Adrenal gland (tissue), 12 donors: ENCODE results near the gene MOSPD2. TPM values are rescaled to one million over a fixed set of nuclear protein-coding genes. Genes with fewer than 3 reads are reported as not detected.

Experiments used
- DNase-seq, 7 donors: peaks; one replicate each; pipeline ENCODE4 v3.0.0-alpha.2; 2019 to 2020
- H3K27ac ChIP-seq, 5 donors: fragments of 200-600 bp; sonication (generic) in 4 of 5; 1 replicate in 3 of 5; 2 replicates in 2 of 5; pipeline versions ENCODE4 v1.5.1 to v1.8.0; 2016 to 2020; ENCODE audit warnings: mild to moderate bottlenecking in 1 of 5
- H3K27me3 ChIP-seq: fragments of 200-600 bp; 2 replicates; pipeline ENCODE4 v1.8.0; 2021
- H3K36me3 ChIP-seq, 2 donors: fragments of 200-600 bp; replicated peaks in 1 of 2; 1 replicate in 1 of 2; 2 replicates in 1 of 2; pipeline versions ENCODE4 v1.5.1 to v1.8.0; 2018 to 2022
- H3K4me1 ChIP-seq, 2 donors: fragments of 200-600 bp; replicated peaks in 1 of 2; 1 replicate in 1 of 2; 2 replicates in 1 of 2; pipeline versions ENCODE4 v1.5.1 to v1.8.0; 2018 to 2021
- H3K4me3 ChIP-seq, 4 donors: fragments of 200-600 bp; sonication (generic) in 3 of 4; one replicate each; pipeline ENCODE4 v1.5.1; 2016 to 2018
- H3K9me3 ChIP-seq, 3 donors: fragments of 200-600 bp; sonication (generic) in 1 of 3; replicated peaks in 1 of 3; 1 replicate in 2 of 3; 2 replicates in 1 of 3; pipeline versions ENCODE4 v1.5.1 to v1.8.0; 2016 to 2021
- POLR2A ChIP-seq, 2 donors: fragments of 450-650 bp; IDR thresholded peaks; one replicate each; pipeline ENCODE4 v1.6.1; 2017; ENCODE audit warnings: antibody characterized with exemption in 2 of 2, mild to moderate bottlenecking in 2 of 2, moderate library complexity in 1 of 2
- WGBS, 4 donors: extraction: QIAGEN DNeasy Blood & Tissue Kit in 2 of 4; methylation state at CpG; one replicate each; pipeline versions ENCODE4 v1.1.5 to v1.1.7; 2013 to 2017; 5-methylcytosine and 5-hydroxymethylcytosine counted together
- intact Hi-C, 2 donors: fragments of 100-400 bp; cut with DNase I; formaldehyde crosslinking; loops; one replicate each; pipeline versions ENCODE4 v1.14.1 to v1.15.0; 2022 to 2023
- polyA plus RNA-seq, 3 donors: library from polyadenylated mRNA; stranded (reverse); fragments of 200-250 nt in 2 of 3; fragments of 350-450 nt in 1 of 3; fragmentation: Illumina TruSeq in 1 of 3; extraction: RNeasy Lipid Tissue Mini Kit (QIAGEN cat#74804) in 1 of 3; gene quantifications; one replicate each; pipeline ENCODE4 v1.2.3, GENCODE V29; 2013 to 2014
- total RNA-seq, 9 donors: library from RNA; depleted of rRNA in 4 of 9; stranded (reverse); fragments of >200 nt in 4 of 9; fragments of 120-200 nt in 1 of 9; fragmentation: NEBNext Ultra II Directional in 1 of 9; extraction: Animal tissue kit (Norgen Biotek cat#: 25700) in 1 of 9; gene quantifications; one replicate each; pipeline versions ENCODE4 v1.1.0 to v1.2.4, GENCODE V29; 2013 to 2023
- TF ChIP-seq, protein P1 (sequence below), 6 experiments: fragments of 450-650 bp in 4 of 6; fragments of 200-600 bp in 2 of 6; sonication (generic) in 1 of 6; IDR thresholded peaks; 1 replicate in 5 of 6; 2 replicates in 1 of 6; pipeline versions ENCODE4 v1.5.1 to v1.8.0; 2016 to 2021; ENCODE audit warnings: antibody characterized with exemption in 6 of 6, mild to moderate bottlenecking in 2 of 6, moderate library complexity in 1 of 6
- donor health status: healthy with polysubstance abuse.
- donor health status: Bipolar disorder and iron deficiency.
- donor health status: DM: yes; HTN: yes; CAD: no.
- donor health status: DM: no; HTN: no; CAD: no.
- donor health status: DM: no; HTN: no; CAD: no.
- donor health status: DM: yes; HTN: yes; CAD: no.

MOSPD2 gene
- total and polyA plus RNA-seq, 12 donors = 2.8 to 29.0 (median 12.4) TPM

- Histone ChIP-seq H3K36me3 (no peaks in the 10 kb centered on the region), H3K4me3 (no peak overlapping the region), H3K27me3 (no peaks in the 10 kb centered on the region), H3K4me1 (peaks cover 0 to 7% of the 10 kb centered on the region in 2 donors), H3K27ac (no peak overlapping the region), H3K9me3 (no peaks in the 10 kb centered on the region)
- intact Hi-C loops = no loop called here
- TF ChIP-seq, protein P1, sequence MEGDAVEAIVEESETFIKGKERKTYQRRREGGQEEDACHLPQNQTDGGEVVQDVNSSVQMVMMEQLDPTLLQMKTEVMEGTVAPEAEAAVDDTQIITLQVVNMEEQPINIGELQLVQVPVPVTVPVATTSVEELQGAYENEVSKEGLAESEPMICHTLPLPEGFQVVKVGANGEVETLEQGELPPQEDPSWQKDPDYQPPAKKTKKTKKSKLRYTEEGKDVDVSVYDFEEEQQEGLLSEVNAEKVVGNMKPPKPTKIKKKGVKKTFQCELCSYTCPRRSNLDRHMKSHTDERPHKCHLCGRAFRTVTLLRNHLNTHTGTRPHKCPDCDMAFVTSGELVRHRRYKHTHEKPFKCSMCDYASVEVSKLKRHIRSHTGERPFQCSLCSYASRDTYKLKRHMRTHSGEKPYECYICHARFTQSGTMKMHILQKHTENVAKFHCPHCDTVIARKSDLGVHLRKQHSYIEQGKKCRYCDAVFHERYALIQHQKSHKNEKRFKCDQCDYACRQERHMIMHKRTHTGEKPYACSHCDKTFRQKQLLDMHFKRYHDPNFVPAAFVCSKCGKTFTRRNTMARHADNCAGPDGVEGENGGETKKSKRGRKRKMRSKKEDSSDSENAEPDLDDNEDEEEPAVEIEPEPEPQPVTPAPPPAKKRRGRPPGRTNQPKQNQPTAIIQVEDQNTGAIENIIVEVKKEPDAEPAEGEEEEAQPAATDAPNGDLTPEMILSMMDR (IDR thresholded peaks at IDR 0.05) = no peak
- no peak for TF ChIP-seq POLR2A (IDR thresholded peaks at IDR 0.05)
- no peak for DNase-seq
- WGBS, 4 donors = 62 to 84% (median 78%) methylated on average over 1 of the region's 1 CpG
Observed at GRCh38 chrX:14871767-14872166, 1.5 kb upstream of the MOSPD2 start.

GRCh38 chrX:14872355-14872754, 866 bp upstream of the MOSPD2 start:
- DNase-seq = no peak
- no peaks in the 10 kb centered on the region for H3K9me3 ChIP-seq
- no peak overlapping the region for H3K27ac ChIP-seq
- H3K27me3 ChIP-seq = no peaks in the 10 kb centered on the region
- intact Hi-C loops = no loop called here
- peaks cover 0 to 7% of the 10 kb centered on the region in 2 donors for H3K4me1 ChIP-seq
- 14 to 44% (median 30%) methylated on average over 5 to 7 of the region's 7 CpGs for WGBS, 4 donors
- H3K36me3 ChIP-seq = no peaks in the 10 kb centered on the region
- H3K4me3 ChIP-seq = peak overlapping the region in 1 of 4 donors; percentile 52
- TF ChIP-seq, protein P1 (IDR thresholded peaks at IDR 0.05) = no peak
- TF ChIP-seq POLR2A (IDR thresholded peaks at IDR 0.05) = no peak

DNA sequence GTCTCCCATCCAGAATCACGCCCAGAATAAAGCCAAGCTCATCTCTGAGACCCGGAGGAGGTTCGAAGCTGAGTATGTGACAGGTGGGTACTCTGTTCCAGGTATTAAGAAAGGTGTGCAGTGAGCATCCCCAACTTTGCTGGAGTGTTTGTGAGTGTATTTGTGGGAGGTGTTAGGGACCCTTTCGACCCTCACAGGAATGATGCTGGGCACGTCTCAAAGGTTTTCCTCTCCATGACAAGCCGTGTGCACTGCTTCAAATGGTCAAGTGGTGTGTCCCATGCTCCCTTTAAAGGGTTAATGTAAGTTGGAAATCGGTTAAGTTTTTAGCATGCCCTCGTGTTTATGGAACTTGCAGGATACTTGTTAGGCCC, 442 bp downstream of the MOSPD2 start:
- Histone ChIP-seq H3K27me3 (no peaks in the 10 kb centered on the region), H3K4me1 (peaks cover 0 to 7% of the 10 kb centered on the region in 2 donors), H3K9me3 (no peaks in the 10 kb centered on the region), H3K36me3 (no peaks in the 10 kb centered on the region), H3K4me3 (peak overlapping the region in 3 of 4 donors; percentile 48 to 77 (median 48)), H3K27ac (peak overlapping the region in 4 of 5 donors; percentile 53 to 89 (median 76))
- TF ChIP-seq, protein P1 (IDR thresholded peaks at IDR 0.05) = no peak
- no peak for TF ChIP-seq POLR2A (IDR thresholded peaks at IDR 0.05)
- DNase-seq = no peak
- WGBS, 4 donors = 2 to 28% (median 26%) methylated on average over 8 of the region's 8 CpGs; no CpG with 5 or more reads in 1 of the 4 donors
- intact Hi-C loops = no loop called here

- no peaks in the 10 kb centered on the region for H3K27me3 ChIP-seq
- H3K4me1 ChIP-seq = peaks cover 0 to 7% of the 10 kb centered on the region in 2 donors
- no peak overlapping the region for H3K27ac ChIP-seq
- intact Hi-C loops = no loop called here
- DNase-seq = no peak
- no peak for TF ChIP-seq POLR2A (IDR thresholded peaks at IDR 0.05)
- TF ChIP-seq, protein P1 (IDR thresholded peaks at IDR 0.05) = no peak
- H3K4me3 ChIP-seq = no peak overlapping the region
- H3K9me3 ChIP-seq = no peaks in the 10 kb centered on the region
- 77 to 82% (median 80%) methylated on average over 7 of the region's 7 CpGs for WGBS, 4 donors
- no peaks in the 10 kb centered on the region for H3K36me3 ChIP-seq
Observed at GRCh38 chrX:14875624-14876023, 2.4 kb downstream of the MOSPD2 start.
